Epithelial cell of esophagus (primary cell): ENCODE measurements around the gene ETFA.

Source experiments
- DNase-seq: peaks from one replicate; pipeline ENCODE4 v3.0.0; 2010; ENCODE audit warnings: low read depth
- H3K4me3 ChIP-seq: 2 replicates; pipeline ENCODE4 v1.5.1; 2011; ENCODE audit warnings: mild to moderate bottlenecking, low read length, control low read depth
- CTCF ChIP-seq: IDR thresholded peaks from 2 replicates; pipeline ENCODE4 v1.5.1; 2011; ENCODE audit warnings: low read depth, mild to moderate bottlenecking, low read length, control low read depth, inconsistent platforms; ENCODE audit not compliant: insufficient read depth; ENCODE audit errors: missing control alignments

The ETFA gene

GRCh38 chr15:76344893-76345582 lies 33.8 kb upstream of the ETFA start:
- no peak for TF ChIP-seq CTCF
- no peak for DNase-seq

GRCh38 chr15:76343313-76343996 lies 32.2 kb upstream of the ETFA start:
- no peak for DNase-seq
- no peak overlapping the region for H3K4me3 ChIP-seq
- TF ChIP-seq CTCF = no peak

More at GRCh38 chr15:76344893-76345582, 33.8 kb upstream of the ETFA start:
- H3K4me3 ChIP-seq = no peak overlapping the region

- no peak overlapping the region for H3K4me3 ChIP-seq
Observed at GRCh38 chr15:76342382-76343201, 31.3 kb upstream of the ETFA start.

DNA sequence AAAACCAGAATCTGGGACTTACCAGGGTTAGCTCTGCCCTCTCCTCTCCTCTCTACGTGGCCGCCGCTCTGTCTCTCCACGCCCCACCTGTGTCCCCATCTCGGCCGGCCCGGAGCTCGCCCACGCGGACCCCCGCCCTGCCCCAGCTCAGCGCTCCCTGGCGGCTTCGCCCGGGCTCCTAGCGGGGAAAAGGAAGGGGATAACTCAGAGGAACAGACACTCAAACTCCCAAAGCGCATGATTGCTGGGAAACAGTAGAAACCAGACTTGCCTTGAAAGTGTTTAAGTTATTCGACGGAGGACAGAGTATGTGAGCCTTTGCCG lies 30.8 kb upstream of the ETFA start:
- DNase-seq = no peak
- H3K4me3 ChIP-seq = no peak overlapping the region
- TF ChIP-seq CTCF = no peak

More at GRCh38 chr15:76342382-76343201, 31.3 kb upstream of the ETFA start:
- DNase-seq = no peak
- TF ChIP-seq CTCF = no peak

GRCh38 chr15:76341366-76342057 lies 30.2 kb upstream of the ETFA start:
- no peak for DNase-seq
- no peak overlapping the region for H3K4me3 ChIP-seq
- no peak for TF ChIP-seq CTCF

DNA sequence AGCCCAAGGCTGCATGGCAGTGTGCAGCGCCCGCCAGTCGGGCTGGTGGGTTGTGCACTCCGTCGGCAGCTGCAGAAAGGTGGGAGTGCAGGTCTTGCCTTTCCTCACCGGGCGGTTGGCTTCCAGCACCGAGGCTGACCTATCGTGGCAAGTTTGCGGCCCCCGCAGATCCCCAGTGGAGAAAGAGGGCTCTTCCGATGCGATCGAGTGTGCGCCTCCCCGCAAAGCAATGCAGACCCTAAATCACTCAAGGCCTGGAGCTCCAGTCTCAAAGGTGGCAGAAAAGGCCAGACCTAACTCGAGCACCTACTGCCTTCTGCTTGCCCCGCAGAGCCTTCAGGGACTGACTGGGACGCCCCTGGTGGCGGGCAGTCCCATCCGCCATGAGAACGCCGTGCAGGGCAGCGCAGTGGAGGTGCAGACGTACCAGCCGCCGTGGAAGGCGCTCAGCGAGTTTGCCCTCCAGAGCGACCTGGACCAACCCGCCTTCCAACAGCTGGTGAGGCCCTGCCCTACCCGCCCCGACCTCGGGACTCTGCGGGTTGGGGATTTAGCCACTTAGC lies 29.6 kb upstream of the ETFA start:
- H3K4me3 ChIP-seq = no peak overlapping the region
- DNase-seq = no peak
- peak; percentile 24 for TF ChIP-seq CTCF
